Uterus (tissue), 4 donors: ENCODE measurements around the gene LMX1B. TPM values are rescaled to one million over a fixed set of nuclear protein-coding genes. Genes with fewer than 3 reads are reported as not detected.

ENCODE experiments used
- DNase-seq, 2 donors: peaks; one replicate each; pipeline ENCODE4 v3.0.0-alpha.2; 2019 to 2020
- H3K27ac ChIP-seq, 2 donors: fragments of 200-600 bp; sonication (generic); 1 replicate in 1 of 2; 2 replicates in 1 of 2; pipeline ENCODE4 v1.5.1; 2016 to 2018
- H3K27me3 ChIP-seq, 2 donors: fragments of 200-600 bp; sonication (generic); one replicate each; pipeline ENCODE4 v1.5.1; 2018 to 2019; ENCODE audit warnings: control low read depth in 1 of 2
- H3K36me3 ChIP-seq, 2 donors: fragments of 200-600 bp; sonication (generic); one replicate each; pipeline ENCODE4 v1.5.1; 2019; ENCODE audit warnings: control low read depth in 1 of 2
- H3K4me1 ChIP-seq, 2 donors: fragments of 200-600 bp; sonication (generic); one replicate each; pipeline ENCODE4 v1.5.1; 2018 to 2019; ENCODE audit warnings: control low read depth in 1 of 2
- H3K4me3 ChIP-seq, 2 donors: fragments of 200-600 bp; sonication (generic); 1 replicate in 1 of 2; 2 replicates in 1 of 2; pipeline ENCODE4 v1.5.1; 2018 to 2019; ENCODE audit warnings: mild to moderate bottlenecking in 1 of 2
- H3K9me3 ChIP-seq, 2 donors: fragments of 200-600 bp; sonication (generic); one replicate each; pipeline ENCODE4 v1.5.1; 2019; ENCODE audit warnings: control low read depth in 1 of 2
- CTCF ChIP-seq, 4 experiments: fragments of 200-600 bp in 2 of 4; fragments of 450-650 bp in 2 of 4; sonication (generic) in 2 of 4; IDR thresholded peaks; one replicate each; pipeline ENCODE4 v1.5.1; 2016 to 2019; ENCODE audit warnings: antibody characterized with exemption in 4 of 4, mild to moderate bottlenecking in 2 of 4, moderate library complexity in 1 of 4
- POLR2A ChIP-seq, 2 donors: fragments of 450-650 bp; IDR thresholded peaks; one replicate each; pipeline ENCODE4 v1.6.1; 2016; ENCODE audit warnings: antibody characterized with exemption in 2 of 2, mild to moderate bottlenecking in 1 of 2, moderate library complexity in 1 of 2
- intact Hi-C: fragments of 100-400 bp; cut with DNase I; formaldehyde crosslinking; loops from one replicate; pipeline ENCODE4 v1.15.1; 2023; ENCODE audit warnings: low total_unique reads
- total RNA-seq, 4 donors: library from RNA; depleted of rRNA in 3 of 4; stranded (reverse); fragments of >200 nt in 3 of 4; gene quantifications; one replicate each; pipeline versions ENCODE4 v1.1.0 to v1.2.4, GENCODE V29; 2014 to 2023
- donor health status: DM: yes; HTN: yes; CAD: no.

LMX1B gene
- total RNA-seq, 4 donors from 2014 or later: not detected

DNA sequence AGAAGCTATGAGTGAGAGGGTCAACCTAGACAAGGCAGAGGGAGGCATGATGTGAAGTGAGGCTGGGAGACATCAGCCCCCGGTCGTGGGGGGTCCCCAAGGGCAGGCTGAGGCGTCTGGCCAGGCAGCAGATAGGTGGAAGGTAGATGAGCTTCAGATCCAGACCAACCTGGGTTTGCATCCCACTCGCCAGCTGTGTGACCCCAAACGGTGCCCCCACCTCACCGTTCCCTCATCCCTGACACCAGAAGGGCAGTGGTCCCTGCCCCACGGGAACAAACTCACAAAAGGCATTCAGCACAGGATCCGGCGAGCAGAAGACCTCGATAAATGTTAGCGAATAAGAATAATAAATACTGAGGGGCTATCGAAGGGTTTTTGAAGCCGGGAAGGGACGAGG lies 27.5 kb upstream of the LMX1B start:
- no peaks in the 10 kb centered on the region for H3K27me3 ChIP-seq
- DNase-seq: no peak
- H3K9me3 ChIP-seq: no peaks in the 10 kb centered on the region
- H3K36me3 ChIP-seq: no peaks in the 10 kb centered on the region
- intact Hi-C loops: no loop called here
- H3K4me3 ChIP-seq: no peak overlapping the region
- no peak overlapping the region for H3K27ac ChIP-seq
- TF ChIP-seq POLR2A (IDR thresholded peaks at IDR 0.05) (no peak), CTCF (IDR thresholded peaks at IDR 0.05) (no peak)
- H3K4me1 ChIP-seq: no peaks in the 10 kb centered on the region

GRCh38 chr9:126587187-126588185 lies 26.2 kb upstream of the LMX1B start:
- Histone ChIP-seq H3K4me3 (no peak overlapping the region), H3K9me3 (no peaks in the 10 kb centered on the region), H3K27ac (no peak overlapping the region), H3K27me3 (no peaks in the 10 kb centered on the region), H3K4me1 (no peaks in the 10 kb centered on the region), H3K36me3 (no peaks in the 10 kb centered on the region)
- intact Hi-C loops: no loop called here
- DNase-seq: peak in 1 of 2 donors; percentile 26
- TF ChIP-seq POLR2A (IDR thresholded peaks at IDR 0.05): no peak
- no peak for TF ChIP-seq CTCF (IDR thresholded peaks at IDR 0.05)

GRCh38 chr9:126588491-126589168 lies 25.1 kb upstream of the LMX1B start:
- no peaks in the 10 kb centered on the region for H3K36me3 ChIP-seq
- no peak for DNase-seq
- H3K27ac ChIP-seq: no peak overlapping the region
- H3K9me3 ChIP-seq: no peaks in the 10 kb centered on the region
- TF ChIP-seq POLR2A (IDR thresholded peaks at IDR 0.05): no peak
- TF ChIP-seq CTCF (IDR thresholded peaks at IDR 0.05): no peak
- peaks cover 0 to 4% of the 10 kb centered on the region in 2 donors for H3K27me3 ChIP-seq
- intact Hi-C loops: no loop called here
- no peak overlapping the region for H3K4me3 ChIP-seq
- H3K4me1 ChIP-seq: no peaks in the 10 kb centered on the region

DNA sequence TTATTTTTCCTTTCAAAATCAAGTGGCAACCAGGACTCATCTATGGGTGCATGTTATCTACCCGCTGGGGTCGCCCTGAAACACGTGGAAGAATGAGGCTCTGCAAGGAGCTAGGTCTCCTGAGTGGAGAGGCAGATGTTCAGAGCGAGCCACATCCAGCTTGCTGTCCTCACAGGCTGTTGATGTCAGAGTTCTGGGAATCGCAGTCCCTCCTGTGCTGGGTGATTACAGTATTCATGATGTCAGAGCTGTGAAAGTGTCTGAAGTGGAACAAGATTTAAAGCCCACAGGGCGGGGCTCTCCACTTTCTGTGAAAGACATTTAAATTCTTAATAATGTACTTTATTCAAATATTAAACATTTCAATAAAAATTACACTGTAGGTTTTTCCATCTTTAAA lies 24.4 kb upstream of the LMX1B start:
- peaks cover 0 to 4% of the 10 kb centered on the region in 2 donors for H3K27me3 ChIP-seq
- no peaks in the 10 kb centered on the region for H3K4me1 ChIP-seq
- TF ChIP-seq CTCF (IDR thresholded peaks at IDR 0.05): no peak
- no peak for TF ChIP-seq POLR2A (IDR thresholded peaks at IDR 0.05)
- H3K36me3 ChIP-seq: no peaks in the 10 kb centered on the region
- no peaks in the 10 kb centered on the region for H3K9me3 ChIP-seq
- no peak for DNase-seq
- H3K27ac ChIP-seq: no peak overlapping the region
- intact Hi-C loops: no loop called here
- no peak overlapping the region for H3K4me3 ChIP-seq

- DNase-seq: no peak
- Histone ChIP-seq H3K27ac (no peak overlapping the region), H3K4me3 (no peak overlapping the region), H3K27me3 (peaks cover 0 to 4% of the 10 kb centered on the region in 2 donors), H3K9me3 (no peaks in the 10 kb centered on the region), H3K36me3 (no peaks in the 10 kb centered on the region), H3K4me1 (no peaks in the 10 kb centered on the region)
- intact Hi-C loops: no loop called here
- TF ChIP-seq CTCF (IDR thresholded peaks at IDR 0.05): no peak
- TF ChIP-seq POLR2A (IDR thresholded peaks at IDR 0.05): no peak
Observed at GRCh38 chr9:126591083-126591482, 22.6 kb upstream of the LMX1B start.
